NOMO-1 treated with dmso at 0.1 percent for 144 hours (cell line): ENCODE measurements around the gene PRSS8.
A peak's percentile ranks its signal among the peaks of the same experiment; 100 is the strongest.
"Not testable (repeated sequence)": the region's sequence is repeated elsewhere in the genome, so short reads cannot be mapped to it uniquely, and the experiment has no call there.

Experiments used
- DNase-seq: peaks from one replicate; lab custom pipeline; 2025; ENCODE audit not compliant: unreplicated experiment; lab: John Stamatoyannopoulos, UW

PRSS8 gene

GRCh38 chr16:31135535-31136286 lies at the start of gene PRSS8:
TSS of gene PRSS8 (minus strand) at chr16:31135727. CDS start at chr16:31135498, 229 bp downstream.
- no peak for DNase-seq

GRCh38 chr16:31184888-31185287 lies 49.4 kb upstream of the PRSS8 start:
- DNase-seq, result no peak

GRCh38 chr16:31183432-31184428 lies 48.2 kb upstream of the PRSS8 start:
- no peak for DNase-seq

- DNase-seq, result no peak
Measured at GRCh38 chr16:31182391-31182790, 46.9 kb upstream of the PRSS8 start.

GRCh38 chr16:31181102-31181830 lies 45.7 kb upstream of the PRSS8 start:
- no peak for DNase-seq

GRCh38 chr16:31179747-31180459 lies 44.4 kb upstream of the PRSS8 start, which contains the start of gene FUS:
TSS of gene FUS (plus strand) at chr16:31180139. CDS start at chr16:31180215, 76 bp downstream.
- DNase-seq, result peak; percentile 75

- no peak for DNase-seq
Measured at GRCh38 chr16:31179219-31179746, 43.8 kb upstream of the PRSS8 start.

- no peak for DNase-seq
Measured at GRCh38 chr16:31177136-31177535, 41.6 kb upstream of the PRSS8 start.

- not testable (repeated sequence) for DNase-seq
Measured at GRCh38 chr16:31170048-31170447, 34.5 kb upstream of the PRSS8 start.

- no peak for DNase-seq
Measured at GRCh38 chr16:31168848-31169247, 33.3 kb upstream of the PRSS8 start.

GRCh38 chr16:31167315-31167714 lies 31.8 kb upstream of the PRSS8 start:
- DNase-seq, result no peak

GRCh38 chr16:31157136-31157535 lies 21.6 kb upstream of the PRSS8 start:
- peak; percentile 50 for DNase-seq

GRCh38 chr16:31150976-31151375 lies 15.4 kb upstream of the PRSS8 start:
- DNase-seq, result not testable (repeated sequence)

- DNase-seq, result no peak
Measured at GRCh38 chr16:31149894-31150890, 14.7 kb upstream of the PRSS8 start, which contains the start of gene PRSS36. TSS of gene PRSS36 (minus strand) at chr16:31150066. CDS start at chr16:31150035, 31 bp downstream.

GRCh38 chr16:31149332-31149731 lies 13.8 kb upstream of the PRSS8 start:
- DNase-seq, result no peak

- DNase-seq, result no peak
Measured at GRCh38 chr16:31148896-31149295, 13.4 kb upstream of the PRSS8 start.

- no peak for DNase-seq
Measured at GRCh38 chr16:31148281-31148728, 12.8 kb upstream of the PRSS8 start.

- DNase-seq, result no peak
Measured at GRCh38 chr16:31147574-31147973, 12.0 kb upstream of the PRSS8 start.
